Glutamatergic neuron (in vitro differentiated cells): ENCODE measurements around the gene PTPRN2. TPM values are rescaled to one million over a fixed set of nuclear protein-coding genes. Genes with fewer than 3 reads are reported as not detected.

Experiments used
- DNase-seq: peaks from one replicate; pipeline ENCODE4 v3.0.0; 2022
- H3K27ac Mint-ChIP-seq: one replicate; pipeline ENCODE4 v1.8.0; 2020; ENCODE audit warnings: mild to moderate bottlenecking, mixed read lengths, inconsistent platforms; ENCODE audit not compliant: unreplicated experiment
- H3K27me3 Mint-ChIP-seq: one replicate; pipeline ENCODE4 v1.8.0; 2020; ENCODE audit warnings: mild to moderate bottlenecking, moderate library complexity, mixed read lengths, inconsistent platforms; ENCODE audit not compliant: unreplicated experiment
- H3K36me3 Mint-ChIP-seq: one replicate; pipeline ENCODE4 v1.8.0; 2020; ENCODE audit warnings: mild to moderate bottlenecking, mixed read lengths, inconsistent platforms; ENCODE audit not compliant: unreplicated experiment
- H3K4me1 Mint-ChIP-seq: one replicate; pipeline ENCODE4 v1.8.0; 2020; ENCODE audit warnings: mild to moderate bottlenecking, low read depth, mixed read lengths, inconsistent platforms; ENCODE audit not compliant: unreplicated experiment
- H3K4me3 Mint-ChIP-seq: one replicate; pipeline ENCODE4 v1.8.0; 2020; ENCODE audit warnings: mild to moderate bottlenecking, mixed read lengths, inconsistent platforms; ENCODE audit not compliant: unreplicated experiment
- H3K9me3 Mint-ChIP-seq: one replicate; pipeline ENCODE4 v1.8.0; 2020; ENCODE audit warnings: mild to moderate bottlenecking, moderate library complexity, mixed read lengths, inconsistent platforms; ENCODE audit not compliant: unreplicated experiment
- total RNA-seq: library from RNA; stranded (reverse); fragmentation: NEBNext Ultra II Directional; extraction: Animal tissue kit (Norgen Biotek cat#: 25700); gene quantifications from one replicate; pipeline ENCODE4 v1.2.1, GENCODE V29; 2021; ENCODE audit not compliant: unreplicated experiment
- TF ChIP-seq, protein P1 (sequence below): fragments of 200-600 bp; sonication (generic); IDR thresholded peaks from one replicate; pipeline ENCODE4 v1.5.0; 2021; ENCODE audit not compliant: partially characterized antibody, unreplicated experiment

Gene PTPRN2
- total RNA-seq, 1 donor from 2014 or later, result 49.0 TPM

DNA sequence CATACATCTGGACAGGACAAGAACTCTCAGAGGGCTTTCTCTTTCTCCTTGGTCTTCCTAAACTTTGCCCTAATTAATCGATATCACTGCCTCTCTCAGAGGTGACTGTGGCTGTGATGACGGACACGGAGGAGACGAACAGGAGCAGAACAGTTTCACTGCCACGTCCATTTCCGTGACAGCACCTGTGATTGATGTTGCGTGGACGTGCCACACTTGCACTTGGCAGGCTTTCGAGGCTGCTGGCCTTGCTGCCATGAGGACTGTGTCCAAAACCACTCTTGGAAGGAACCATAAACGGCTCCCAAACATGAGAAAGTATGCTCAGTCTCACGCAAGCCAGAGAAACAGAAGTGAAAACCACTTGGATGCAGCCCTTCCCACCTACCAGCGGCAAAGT lies 942.7 kb downstream of the PTPRN2 start:
- H3K27me3 Mint-ChIP-seq, result peaks cover 3% of the 10 kb centered on the region
- no peak overlapping the region for H3K27ac Mint-ChIP-seq
- H3K4me1 Mint-ChIP-seq, result no peaks in the 10 kb centered on the region
- no peak overlapping the region for H3K4me3 Mint-ChIP-seq
- peaks cover 28% of the 10 kb centered on the region for H3K36me3 Mint-ChIP-seq
- TF ChIP-seq, protein P1, sequence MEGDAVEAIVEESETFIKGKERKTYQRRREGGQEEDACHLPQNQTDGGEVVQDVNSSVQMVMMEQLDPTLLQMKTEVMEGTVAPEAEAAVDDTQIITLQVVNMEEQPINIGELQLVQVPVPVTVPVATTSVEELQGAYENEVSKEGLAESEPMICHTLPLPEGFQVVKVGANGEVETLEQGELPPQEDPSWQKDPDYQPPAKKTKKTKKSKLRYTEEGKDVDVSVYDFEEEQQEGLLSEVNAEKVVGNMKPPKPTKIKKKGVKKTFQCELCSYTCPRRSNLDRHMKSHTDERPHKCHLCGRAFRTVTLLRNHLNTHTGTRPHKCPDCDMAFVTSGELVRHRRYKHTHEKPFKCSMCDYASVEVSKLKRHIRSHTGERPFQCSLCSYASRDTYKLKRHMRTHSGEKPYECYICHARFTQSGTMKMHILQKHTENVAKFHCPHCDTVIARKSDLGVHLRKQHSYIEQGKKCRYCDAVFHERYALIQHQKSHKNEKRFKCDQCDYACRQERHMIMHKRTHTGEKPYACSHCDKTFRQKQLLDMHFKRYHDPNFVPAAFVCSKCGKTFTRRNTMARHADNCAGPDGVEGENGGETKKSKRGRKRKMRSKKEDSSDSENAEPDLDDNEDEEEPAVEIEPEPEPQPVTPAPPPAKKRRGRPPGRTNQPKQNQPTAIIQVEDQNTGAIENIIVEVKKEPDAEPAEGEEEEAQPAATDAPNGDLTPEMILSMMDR, result no peak
- DNase-seq, result no peak
- H3K9me3 Mint-ChIP-seq, result peaks cover 17% of the 10 kb centered on the region

DNA sequence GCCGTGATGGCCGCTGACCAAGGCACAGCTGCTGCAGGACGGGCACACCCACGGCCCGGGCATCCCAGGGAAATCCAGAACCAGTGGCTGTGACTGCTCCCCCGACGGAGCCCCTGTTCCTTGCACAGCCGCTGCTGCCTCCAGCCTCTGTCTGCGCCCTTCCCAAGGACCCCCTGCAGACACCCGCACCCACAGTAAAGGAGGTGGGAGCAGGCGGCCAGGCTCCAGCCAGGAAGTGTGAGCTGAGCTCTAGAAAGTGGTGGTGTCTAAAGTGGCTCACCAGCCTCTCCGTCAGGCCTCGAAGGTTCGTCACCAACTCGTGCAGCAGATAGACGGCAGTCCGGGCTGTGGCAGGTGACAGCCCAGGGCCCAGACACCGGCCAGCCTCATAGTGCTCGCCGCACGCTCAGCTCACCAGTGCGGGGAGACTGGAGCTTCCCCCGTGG lies 944.1 kb downstream of the PTPRN2 start:
- peaks cover 30% of the 10 kb centered on the region for H3K36me3 Mint-ChIP-seq
- no peaks in the 10 kb centered on the region for H3K4me1 Mint-ChIP-seq
- TF ChIP-seq, protein P1, result no peak
- peaks cover 20% of the 10 kb centered on the region for H3K9me3 Mint-ChIP-seq
- no peak for DNase-seq
- no peak overlapping the region for H3K4me3 Mint-ChIP-seq
- peaks cover 3% of the 10 kb centered on the region for H3K27me3 Mint-ChIP-seq
- no peak overlapping the region for H3K27ac Mint-ChIP-seq

DNA sequence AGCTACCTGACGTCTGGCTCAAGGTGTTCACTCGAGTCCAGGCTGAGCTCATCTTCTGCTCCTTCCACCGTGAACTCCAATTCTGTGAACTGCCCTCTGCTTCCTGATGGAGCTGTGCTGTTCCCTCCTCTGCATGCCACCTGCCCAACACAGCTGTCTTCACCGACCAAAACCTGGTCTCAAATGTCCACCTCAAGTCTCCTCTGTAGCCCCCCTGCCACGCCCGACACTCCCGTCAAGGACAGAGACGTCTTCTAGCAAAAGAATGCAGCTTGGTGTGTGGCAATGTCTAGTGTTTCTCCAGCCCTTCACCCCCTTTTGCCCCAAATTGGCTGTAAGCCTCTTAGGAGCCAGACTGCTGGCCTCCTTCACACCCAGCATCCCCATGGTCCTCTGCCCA lies 945.8 kb downstream of the PTPRN2 start:
- peaks cover 23% of the 10 kb centered on the region for H3K9me3 Mint-ChIP-seq
- no peak overlapping the region for H3K27ac Mint-ChIP-seq
- peaks cover 39% of the 10 kb centered on the region for H3K36me3 Mint-ChIP-seq
- TF ChIP-seq, protein P1, result no peak
- H3K4me3 Mint-ChIP-seq, result no peak overlapping the region
- H3K4me1 Mint-ChIP-seq, result no peaks in the 10 kb centered on the region
- peaks cover 6% of the 10 kb centered on the region for H3K27me3 Mint-ChIP-seq
- DNase-seq, result no peak

DNA sequence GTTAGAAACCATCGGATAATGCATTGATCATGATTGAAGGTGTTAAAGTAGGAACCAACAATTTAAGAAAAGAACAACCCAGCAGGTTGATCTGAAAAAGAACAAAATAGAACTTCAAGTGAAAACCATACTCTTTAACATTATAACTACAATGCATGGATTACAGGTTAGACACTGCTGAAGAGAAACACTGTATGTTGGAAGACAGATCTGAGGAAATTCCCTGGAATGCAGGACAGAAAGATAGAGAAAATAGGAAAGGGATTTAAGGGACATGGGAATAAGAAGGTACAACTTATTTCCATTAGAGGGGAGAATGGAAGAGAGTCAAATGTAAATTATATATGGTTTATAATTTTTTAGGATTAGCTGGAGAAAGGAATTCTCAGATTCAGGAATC lies 947.5 kb downstream of the PTPRN2 start:
- Mint-ChIP-seq H3K27me3 (peaks cover 6% of the 10 kb centered on the region), H3K9me3 (peaks cover 23% of the 10 kb centered on the region), H3K27ac (no peak overlapping the region), H3K36me3 (peaks cover 36% of the 10 kb centered on the region), H3K4me1 (no peaks in the 10 kb centered on the region), H3K4me3 (no peak overlapping the region)
- no peak for DNase-seq
- TF ChIP-seq, protein P1, result no peak

DNA sequence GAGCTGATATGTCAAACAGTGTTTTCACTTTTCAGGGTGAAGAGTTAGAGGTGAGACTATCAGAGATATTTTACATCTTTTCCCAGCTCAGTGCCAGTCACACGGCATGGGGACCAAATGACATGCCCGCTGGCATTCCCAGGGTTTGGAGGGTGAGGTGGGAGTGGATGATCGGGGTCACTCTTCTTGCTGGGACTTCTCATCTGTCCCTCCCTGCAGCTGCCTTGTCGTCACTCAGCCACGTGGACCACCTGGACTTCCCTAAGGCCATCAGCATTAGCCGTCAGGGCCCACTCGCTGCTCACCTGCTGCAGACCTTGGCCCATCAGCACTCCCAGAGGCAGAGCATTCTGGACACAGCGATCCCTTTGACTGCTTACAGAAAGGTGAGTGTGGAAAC lies 949.1 kb downstream of the PTPRN2 start:
- Mint-ChIP-seq H3K27me3 (peaks cover 8% of the 10 kb centered on the region), H3K27ac (no peak overlapping the region), H3K9me3 (peaks cover 23% of the 10 kb centered on the region), H3K36me3 (peaks cover 36% of the 10 kb centered on the region), H3K4me3 (no peak overlapping the region), H3K4me1 (no peaks in the 10 kb centered on the region)
- TF ChIP-seq, protein P1, result no peak
- no peak for DNase-seq
